ENCODE results near the gene BTK. TPM values are rescaled to one million over a fixed set of nuclear protein-coding genes. Genes with fewer than 3 reads are reported as not detected.

BTK gene
- total RNA-seq, 2 experiments from 2014 or later = 133 to 140 TPM

DNA sequence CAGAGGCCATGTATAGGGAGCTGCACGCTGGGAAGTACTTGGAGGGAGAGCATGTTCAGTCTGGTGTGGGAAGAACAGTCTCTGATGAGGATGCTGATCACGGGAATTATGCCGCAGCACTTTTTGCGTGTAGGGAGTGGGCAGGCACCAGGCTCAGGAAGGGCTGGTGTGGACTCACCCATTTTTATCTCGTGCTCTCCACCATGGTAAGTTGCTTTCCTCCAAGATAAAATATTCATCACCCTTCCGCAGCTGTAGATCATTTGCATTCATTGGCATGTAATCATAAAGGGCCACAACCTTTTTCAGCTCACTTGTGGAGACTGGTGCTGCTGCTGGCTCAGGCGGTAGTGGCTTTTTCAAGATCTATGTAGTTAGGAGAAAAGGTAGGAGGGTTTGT, 25.6 kb downstream of the BTK start:
- Histone ChIP-seq H3K4me2 (ENCODE audit: low read length) (no peak overlapping the region), H2AFZ (ENCODE audit: low read length) (no peak overlapping the region), H3K9me3 (ENCODE audit: low read length) (no peaks in the 10 kb centered on the region), H3K4me3 (ENCODE audit: low read depth, low read length, poor library complexity, severe bottlenecking) (no peak overlapping the region), H3K36me3 (ENCODE audit: insufficient read depth, low read length) (peaks cover 84% of the 10 kb centered on the region), H4K20me1 (ENCODE audit: insufficient read depth, low read length) (no peaks in the 10 kb centered on the region), H3K4me1 (ENCODE audit: insufficient read depth, low read length, poor library complexity, severe bottlenecking) (peaks cover 49% of the 10 kb centered on the region), H3K79me2 (ENCODE audit: insufficient read depth, low read depth, low read length) (peaks cover 7% of the 10 kb centered on the region; the same call in 1 of the 2 replicates), H3K27ac (ENCODE audit: low read depth, low read length, poor library complexity, severe bottlenecking) (peak overlapping the region; percentile 57), H3K9me2 (ENCODE audit: insufficient read depth, low read length) (no peaks in the 10 kb centered on the region)
- TF ChIP-seq, protein P1, sequence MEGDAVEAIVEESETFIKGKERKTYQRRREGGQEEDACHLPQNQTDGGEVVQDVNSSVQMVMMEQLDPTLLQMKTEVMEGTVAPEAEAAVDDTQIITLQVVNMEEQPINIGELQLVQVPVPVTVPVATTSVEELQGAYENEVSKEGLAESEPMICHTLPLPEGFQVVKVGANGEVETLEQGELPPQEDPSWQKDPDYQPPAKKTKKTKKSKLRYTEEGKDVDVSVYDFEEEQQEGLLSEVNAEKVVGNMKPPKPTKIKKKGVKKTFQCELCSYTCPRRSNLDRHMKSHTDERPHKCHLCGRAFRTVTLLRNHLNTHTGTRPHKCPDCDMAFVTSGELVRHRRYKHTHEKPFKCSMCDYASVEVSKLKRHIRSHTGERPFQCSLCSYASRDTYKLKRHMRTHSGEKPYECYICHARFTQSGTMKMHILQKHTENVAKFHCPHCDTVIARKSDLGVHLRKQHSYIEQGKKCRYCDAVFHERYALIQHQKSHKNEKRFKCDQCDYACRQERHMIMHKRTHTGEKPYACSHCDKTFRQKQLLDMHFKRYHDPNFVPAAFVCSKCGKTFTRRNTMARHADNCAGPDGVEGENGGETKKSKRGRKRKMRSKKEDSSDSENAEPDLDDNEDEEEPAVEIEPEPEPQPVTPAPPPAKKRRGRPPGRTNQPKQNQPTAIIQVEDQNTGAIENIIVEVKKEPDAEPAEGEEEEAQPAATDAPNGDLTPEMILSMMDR (conservative IDR thresholded peaks at IDR 0.05; ENCODE audit: low read length) = no peak
- TF ChIP-seq EZH2phosphoT487 (IDR thresholded peaks at IDR 0.05; ENCODE audit: borderline replicate concordance, low read depth, low read length) = no peak
- CTCF ChIA-PET (ENCODE audit: unreplicated experiment) = no interaction called here
- no TSS peak for BruUV-seq (replicated peaks)
- POLR2A ChIA-PET = interaction anchor here (0.6 to 2.2 kb wide), 3 partner anchors 11 to 32 kb away, joined by 3 to 6 read pairs (median 4); partner anchors contain the start of gene BTK
- DNase-seq (ENCODE audit: low spot score) = no peak
- intact Hi-C loops (cut with micrococcal nuclease; ENCODE audit: unreplicated experiment) = no loop called here

DNA sequence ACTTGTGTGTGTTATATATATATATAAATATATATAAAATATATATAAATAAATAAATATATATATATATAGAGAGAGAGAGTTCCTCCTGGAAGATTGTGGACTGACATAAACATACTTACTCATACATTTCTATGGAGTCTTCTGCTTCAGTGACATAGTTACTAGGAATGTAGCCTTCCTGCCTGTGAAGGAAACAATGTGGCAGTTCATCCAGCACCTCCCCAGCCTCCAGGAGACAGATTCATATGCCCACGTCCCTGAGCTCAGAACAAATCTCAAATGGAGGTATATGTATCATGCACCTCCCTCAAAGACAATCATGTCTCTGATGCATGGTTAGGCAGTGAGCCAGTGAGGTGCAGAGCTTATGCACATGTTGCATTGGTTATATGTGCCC, 26.0 kb downstream of the BTK start:
- DNase-seq (ENCODE audit: low spot score) = no peak
- no peaks in the 10 kb centered on the region for H3K9me3 ChIP-seq (ENCODE audit: low read length)
- no peak overlapping the region for H3K4me2 ChIP-seq (ENCODE audit: low read length)
- peaks cover 84% of the 10 kb centered on the region for H3K36me3 ChIP-seq (ENCODE audit: insufficient read depth, low read length)
- CTCF ChIA-PET (ENCODE audit: unreplicated experiment) = no interaction called here
- no peak overlapping the region for H2AFZ ChIP-seq (ENCODE audit: low read length)
- H3K27ac ChIP-seq (ENCODE audit: low read depth, low read length, poor library complexity, severe bottlenecking) = peak overlapping the region; percentile 57
- H3K9me2 ChIP-seq (ENCODE audit: insufficient read depth, low read length) = no peaks in the 10 kb centered on the region
- H3K4me1 ChIP-seq (ENCODE audit: insufficient read depth, low read length, poor library complexity, severe bottlenecking) = peaks cover 49% of the 10 kb centered on the region
- H4K20me1 ChIP-seq (ENCODE audit: insufficient read depth, low read length) = no peaks in the 10 kb centered on the region
- POLR2A ChIA-PET = interaction anchor here (0.9 to 2.2 kb wide), 2 partner anchors 26 to 32 kb away, joined by 3 to 6 read pairs; partner anchors contain the start of gene BTK
- peaks cover 7% of the 10 kb centered on the region; the same call in 1 of the 2 replicates for H3K79me2 ChIP-seq (ENCODE audit: insufficient read depth, low read depth, low read length)
- no peak for TF ChIP-seq EZH2phosphoT487 (IDR thresholded peaks at IDR 0.05; ENCODE audit: borderline replicate concordance, low read depth, low read length)
- TF ChIP-seq, protein P1 (conservative IDR thresholded peaks at IDR 0.05; ENCODE audit: low read length) = no peak
- BruUV-seq (replicated peaks) = no TSS peak
- intact Hi-C loops (cut with micrococcal nuclease; ENCODE audit: unreplicated experiment) = loop anchor here (2.0 kb wide), 1 partner anchor 31 kb away; the partner anchor contains the start of gene RPL36A
- H3K4me3 ChIP-seq (ENCODE audit: low read depth, low read length, poor library complexity, severe bottlenecking) = no peak overlapping the region

DNA sequence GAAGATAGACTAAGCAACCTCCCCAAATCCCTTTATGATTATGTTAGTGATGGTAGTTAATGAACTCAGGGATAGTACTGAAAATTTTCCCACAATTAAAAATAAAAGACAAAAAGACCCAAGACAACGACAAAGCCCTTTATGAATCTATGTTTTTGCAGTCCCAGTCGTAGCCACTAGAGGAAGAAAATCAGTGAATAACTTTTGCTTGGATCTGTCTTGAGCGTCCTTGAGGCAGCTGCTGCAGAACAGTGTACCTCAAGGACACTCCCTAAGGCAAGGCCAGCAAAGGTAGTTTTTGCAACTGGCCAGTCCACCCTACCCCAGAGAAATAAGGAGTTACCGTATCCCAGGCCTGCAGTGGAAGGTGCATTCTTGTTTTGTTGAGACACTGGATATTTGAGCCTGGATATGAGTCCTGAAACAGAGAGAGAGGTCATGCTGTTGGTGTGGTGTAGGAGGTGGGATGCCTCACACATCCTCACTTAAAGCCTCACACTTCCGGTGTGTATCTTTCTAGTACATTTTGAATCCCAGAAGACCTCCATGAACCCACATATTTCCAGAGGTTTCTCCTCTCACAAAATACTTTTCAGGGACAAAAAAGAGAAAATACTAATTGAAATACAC, 28.7 kb downstream of the BTK start:
- Histone ChIP-seq H3K9me3 (ENCODE audit: low read length) (no peaks in the 10 kb centered on the region), H3K4me1 (ENCODE audit: insufficient read depth, low read length, poor library complexity, severe bottlenecking) (peaks cover 42% of the 10 kb centered on the region), H3K9me2 (ENCODE audit: insufficient read depth, low read length) (no peaks in the 10 kb centered on the region), H4K20me1 (ENCODE audit: insufficient read depth, low read length) (no peaks in the 10 kb centered on the region), H3K4me3 (ENCODE audit: low read depth, low read length, poor library complexity, severe bottlenecking) (no peak overlapping the region), H2AFZ (ENCODE audit: low read length) (no peak overlapping the region), H3K4me2 (ENCODE audit: low read length) (peak overlapping the region; percentile 70), H3K27ac (ENCODE audit: low read depth, low read length, poor library complexity, severe bottlenecking) (peak overlapping the region; percentile 89), H3K79me2 (ENCODE audit: insufficient read depth, low read depth, low read length) (peaks cover 7% of the 10 kb centered on the region; the same call in 1 of the 2 replicates), H3K36me3 (ENCODE audit: insufficient read depth, low read length) (peaks cover 86% of the 10 kb centered on the region)
- intact Hi-C loops (cut with micrococcal nuclease; ENCODE audit: unreplicated experiment) = no loop called here
- TF ChIP-seq EZH2phosphoT487 (IDR thresholded peaks at IDR 0.05; ENCODE audit: borderline replicate concordance, low read depth, low read length) = no peak
- TF ChIP-seq, protein P1 (conservative IDR thresholded peaks at IDR 0.05; ENCODE audit: low read length) = peak; percentile 70
- CTCF ChIA-PET (ENCODE audit: unreplicated experiment) = no interaction called here
- POLR2A ChIA-PET = interaction anchor here (0.6 to 2.0 kb wide), 6 partner anchors 8 to 47 kb away, joined by 3 to 17 read pairs (median 9); partner anchors contain the start of genes RPL36A and TIMM8A
- DNase-seq (ENCODE audit: low spot score) = peak; percentile 49
- no TSS peak for BruUV-seq (replicated peaks)
